ENCODE results near the gene GNG2. TPM values are rescaled to one million over a fixed set of nuclear protein-coding genes. Genes with fewer than 3 reads are reported as not detected.

Gene GNG2
- total RNA-seq, 2 donors from 2014 or later = 6.2 to 6.6 TPM

- 57 to 62% methylated on average over 8 of the region's 8 CpGs for WGBS, 2 donors
- no peaks in the 10 kb centered on the region for H3K4me1 ChIP-seq
- no peak for TF ChIP-seq POLR2A (IDR thresholded peaks at IDR 0.05)
- TF ChIP-seq CTCF (IDR thresholded peaks at IDR 0.05) = no peak
Measured at GRCh38 chr14:51929910-51930682, 69.7 kb downstream of the GNG2 start.

GRCh38 chr14:51931308-51931707 is 70.9 kb downstream of the GNG2 start:
- Histone ChIP-seq H3K9me3 (no peaks in the 10 kb centered on the region), H3K4me3 (no peak overlapping the region), H3K4me1 (no peaks in the 10 kb centered on the region), H3K27ac (no peak overlapping the region), H3K27me3 (no peaks in the 10 kb centered on the region), H3K36me3 (replicated peaks in 1 of 2; ENCODE audit: insufficient read depth in 1 of 2, low read depth in 2 of 2) (no peaks in the 10 kb centered on the region)
- ATAC-seq = no peak
- TF ChIP-seq CTCF (IDR thresholded peaks at IDR 0.05) = no peak
- no peak for TF ChIP-seq POLR2A (IDR thresholded peaks at IDR 0.05)
- WGBS, 2 donors = 54 to 59% methylated on average over 2 of the region's 2 CpGs
- intact Hi-C loops (cut with DNase I) = no loop called here
- no peak for DNase-seq

More at GRCh38 chr14:51929910-51930682, 69.7 kb downstream of the GNG2 start:
- no peak overlapping the region for H3K4me3 ChIP-seq
- intact Hi-C loops (cut with DNase I) = no loop called here
- H3K27ac ChIP-seq = no peak overlapping the region
- H3K27me3 ChIP-seq = no peaks in the 10 kb centered on the region
- H3K36me3 ChIP-seq (replicated peaks in 1 of 2; ENCODE audit: insufficient read depth in 1 of 2, low read depth in 2 of 2) = no peaks in the 10 kb centered on the region
- H3K9me3 ChIP-seq = no peaks in the 10 kb centered on the region
- ATAC-seq (no peak), DNase-seq (no peak)

- no peak for TF ChIP-seq POLR2A (IDR thresholded peaks at IDR 0.05)
- no peak for TF ChIP-seq CTCF (IDR thresholded peaks at IDR 0.05)
- H3K4me3 ChIP-seq = no peak overlapping the region
- ATAC-seq (no peak), DNase-seq (no peak)
- no peaks in the 10 kb centered on the region for H3K9me3 ChIP-seq
- 33 to 50% methylated on average over 3 of the region's 3 CpGs for WGBS, 2 donors
- no peaks in the 10 kb centered on the region for H3K27me3 ChIP-seq
- no peaks in the 10 kb centered on the region for H3K4me1 ChIP-seq
- intact Hi-C loops (cut with DNase I) = no loop called here
- no peak overlapping the region for H3K27ac ChIP-seq
- H3K36me3 ChIP-seq (replicated peaks in 1 of 2; ENCODE audit: insufficient read depth in 1 of 2, low read depth in 2 of 2) = no peaks in the 10 kb centered on the region
Measured at GRCh38 chr14:51933191-51933590, 72.8 kb downstream of the GNG2 start.

GRCh38 chr14:51938137-51938536 is 77.7 kb downstream of the GNG2 start:
- Histone ChIP-seq H3K27me3 (no peaks in the 10 kb centered on the region), H3K4me3 (no peak overlapping the region), H3K9me3 (no peaks in the 10 kb centered on the region), H3K36me3 (replicated peaks in 1 of 2; ENCODE audit: insufficient read depth in 1 of 2, low read depth in 2 of 2) (no peaks in the 10 kb centered on the region), H3K27ac (no peak overlapping the region), H3K4me1 (no peaks in the 10 kb centered on the region)
- 95 to 97% methylated on average over 1 of the region's 1 CpG for WGBS, 2 donors
- ATAC-seq (no peak), DNase-seq (no peak)
- TF ChIP-seq POLR2A (IDR thresholded peaks at IDR 0.05) = no peak
- TF ChIP-seq CTCF (IDR thresholded peaks at IDR 0.05) = no peak
- intact Hi-C loops (cut with DNase I) = no loop called here

GRCh38 chr14:51938821-51939220 is 78.4 kb downstream of the GNG2 start:
- TF ChIP-seq POLR2A (IDR thresholded peaks at IDR 0.05) (no peak), CTCF (IDR thresholded peaks at IDR 0.05) (no peak)
- no peak overlapping the region for H3K27ac ChIP-seq
- no peaks in the 10 kb centered on the region for H3K36me3 ChIP-seq (replicated peaks in 1 of 2; ENCODE audit: insufficient read depth in 1 of 2, low read depth in 2 of 2)
- no peaks in the 10 kb centered on the region for H3K9me3 ChIP-seq
- H3K4me3 ChIP-seq = no peak overlapping the region
- intact Hi-C loops (cut with DNase I) = no loop called here
- ATAC-seq = no peak
- H3K4me1 ChIP-seq = no peaks in the 10 kb centered on the region
- H3K27me3 ChIP-seq = no peaks in the 10 kb centered on the region
- 47 to 57% methylated on average over 3 of the region's 3 CpGs for WGBS, 2 donors
- no peak for DNase-seq

Data from body of pancreas (tissue), 4 donors.